K562 (cell line): ENCODE data around the gene ARHGEF38. TPM values are rescaled to one million over a fixed set of nuclear protein-coding genes. Genes with fewer than 3 reads are reported as not detected.

ENCODE experiments used
- ATAC-seq: fragments of 200-7000 bp; cut with Tn5 transposase; 3 replicates; pipeline ENCODE4 v1.9.1; 2020; ENCODE audit warnings: moderate library complexity
- BruUV-seq: library from RNA; stranded (reverse); fragments of 400-500 nt; replicated peaks from 2 replicates; lab custom pipeline; 2021; lab: Mats Ljungman, UMichigan
- CTCF ChIA-PET: fragments of 300-600 bp; formaldehyde crosslinking; extraction: SDS; loops from one replicate; lab custom pipeline; 2021; ENCODE audit warnings: low intra/inter-chr PET ratio; lab: Yijun Ruan, JAX
- POLR2A ChIA-PET: fragments of 300-600, 350-650 bp; sonication (Branson Sonifier 250); formaldehyde crosslinking; extraction: SDS; loops from one replicate; lab custom pipeline; 2021; ENCODE audit warnings: antibody characterized with exemption, inconsistent platforms; lab: Yijun Ruan, JAX
- DNase-seq, 4 experiments: peaks; one replicate each; pipeline versions ENCODE4 v3.0.0 to v3.0.0-alpha.2; 2011 to 2018; ENCODE audit warnings: low spot score in 3 of 4, mixed read lengths in 3 of 4; ENCODE audit errors: extremely low read depth in 1 of 4
- FAIRE-seq: peaks from 2 replicates; lab custom pipeline; 2011; peaks lifted over from hg19 to GRCh38; lab: Jason Lieb, UNC
- H2AFZ ChIP-seq: 2 replicates; pipeline ENCODE4 v1.6.0; 2011; ENCODE audit warnings: low read depth, low read length, control low read depth, inconsistent platforms
- H3K27ac ChIP-seq: fragments of 200-600 bp; 3 replicates; pipeline ENCODE4 v1.8.0; 2011; ENCODE audit warnings: low read depth, mild to moderate bottlenecking, control low read depth, inconsistent platforms, low read length, moderate library complexity, mixed read lengths; ENCODE audit errors: extremely low read depth
- H3K27me3 ChIP-seq, 2 experiments: fragments of 300-600 bp in 1 of 2; 2 replicates in 1 of 2; 3 replicates in 1 of 2; pipeline versions ENCODE4 v1.6.0 to v1.8.0; 2011; ENCODE audit warnings: inconsistent platforms in 2 of 2, low read length in 2 of 2, mild to moderate bottlenecking in 1 of 2, mixed read lengths in 1 of 2, moderate library complexity in 1 of 2; ENCODE audit not compliant: control insufficient read depth in 2 of 2, insufficient read depth in 2 of 2
- H3K36me3 ChIP-seq: fragments of 300-600 bp; 3 replicates; pipeline ENCODE4 v1.8.0; 2011; ENCODE audit warnings: mild to moderate bottlenecking, low read length, inconsistent platforms; ENCODE audit not compliant: control insufficient read depth, insufficient read depth
- H3K4me1 ChIP-seq, 2 experiments: fragments of 200-600 bp in 1 of 2; replicated peaks in 1 of 2; 2 replicates in 1 of 2; 3 replicates in 1 of 2; pipeline versions ENCODE4 v1.5.1 to v1.8.0; 2011; ENCODE audit warnings: inconsistent platforms in 2 of 2, low read length in 2 of 2, mild to moderate bottlenecking in 1 of 2, mixed read lengths in 1 of 2, moderate library complexity in 1 of 2; ENCODE audit not compliant: control insufficient read depth in 2 of 2, insufficient read depth in 2 of 2
- H3K4me2 ChIP-seq: 2 replicates; pipeline ENCODE4 v1.6.1; 2011; ENCODE audit warnings: low read length, control low read depth, inconsistent platforms, mixed read lengths; ENCODE audit not compliant: insufficient read depth
- H3K4me3 ChIP-seq: fragments of 200-600 bp; sonication (generic), shearing (Covaris generic); 2 replicates; pipeline ENCODE4 v1.5.1; 2016; ENCODE audit warnings: control low read depth, inconsistent platforms
- H3K79me2 ChIP-seq: fragments of 200-600 bp; 3 replicates; pipeline ENCODE4 v1.8.0; 2011; ENCODE audit warnings: low read length, inconsistent platforms; ENCODE audit not compliant: control insufficient read depth, insufficient read depth
- H3K9ac ChIP-seq, 2 experiments: 2 replicates each; pipeline versions ENCODE4 v1.6.0 to v1.6.1; 2011; ENCODE audit warnings: low read depth in 2 of 2, low read length in 2 of 2, control low read depth in 1 of 2, inconsistent platforms in 1 of 2, mild to moderate bottlenecking in 1 of 2, mixed read lengths in 1 of 2; ENCODE audit not compliant: insufficient read depth in 1 of 2
- H3K9me1 ChIP-seq: one replicate; pipeline ENCODE4 v1.6.0; 2011; ENCODE audit warnings: inconsistent platforms, mild to moderate bottlenecking, low read length, moderate library complexity; ENCODE audit not compliant: control insufficient read depth, insufficient read depth
- H3K9me3 ChIP-seq: replicated peaks from 2 replicates; pipeline ENCODE4 v1.5.1; 2011; ENCODE audit warnings: low read depth, low read length, inconsistent platforms; ENCODE audit not compliant: control insufficient read depth, insufficient read depth
- H4K20me1 ChIP-seq: replicated peaks from 2 replicates; pipeline ENCODE4 v1.6.1; 2011; ENCODE audit warnings: low read length, inconsistent platforms, mixed read lengths; ENCODE audit not compliant: control insufficient read depth, insufficient read depth
- CCAR2 ChIP-seq: fragments of 200-400 bp; formaldehyde crosslinking; IDR thresholded peaks from 2 replicates; pipeline ENCODE4 v1.6.1; 2017; ENCODE audit warnings: mild to moderate bottlenecking, low read depth, low read length
- COPS2 ChIP-seq: fragments of 450-650 bp; conservative IDR thresholded peaks from 2 replicates; pipeline ENCODE4 v1.6.1; 2016; ENCODE audit warnings: mild to moderate bottlenecking, moderate library complexity
- GATAD2A ChIP-seq: fragments of 450-650 bp; IDR thresholded peaks from 2 replicates; pipeline ENCODE4 v1.6.1; 2017
- HSF4 ChIP-seq: fragments of 250-450 bp; sonication (Bioruptor Pico); IDR thresholded peaks from 2 replicates; pipeline ENCODE4 v2.1.2; 2022; ENCODE audit warnings: mild to moderate bottlenecking, moderate library complexity, borderline replicate concordance
- SMARCB1 ChIP-seq: IDR thresholded peaks from 2 replicates; pipeline ENCODE4 v1.6.1; 2011; ENCODE audit warnings: improper control_type of control experiment, low read depth; ENCODE audit not compliant: insufficient read length
- TGIF2 ChIP-seq: sonication (generic); formaldehyde crosslinking; IDR thresholded peaks from 2 replicates; pipeline ENCODE4 v1.8.1; 2022; ENCODE audit warnings: mild to moderate bottlenecking, missing genetic modification reagents, moderate library complexity
- U2AF2 ChIP-seq: fragments of 200-400 bp; formaldehyde crosslinking; optimal IDR thresholded peaks from 2 replicates; pipeline ENCODE3; 2017; ENCODE audit warnings: low read depth, mild to moderate bottlenecking, low read length
- ZNF589 ChIP-seq: fragments of 200-800 bp; sonication (Bioruptor generic); IDR thresholded peaks from 2 replicates; pipeline ENCODE4 v1.6.1; 2016; ENCODE audit warnings: low read depth, missing genetic modification characterization, missing compliant biosample characterization
- WGBS: fragments of 100-300 bp; shearing (Covaris generic); methylation state at CpG from one replicate; pipeline ENCODE4 v1.1.6; 2016; ENCODE audit warnings: low coverage, mixed read lengths; ENCODE audit not compliant: insufficient coverage; ENCODE audit errors: missing lambda C conversion rate; 5-methylcytosine and 5-hydroxymethylcytosine counted together
- in situ Hi-C: fragments of 300-500 bp; cut with MboI; formaldehyde crosslinking; loops from 4 replicates; pipeline ENCODE4 v1.15.0; 2018; ENCODE audit warnings: inconsistent platforms, mixed read lengths
- intact Hi-C: fragments of 100-400 bp; cut with micrococcal nuclease; formaldehyde crosslinking; loops from 2 replicates; pipeline ENCODE4 v1.14.2; 2022
- polyA plus RNA-seq, 8 experiments: library from polyadenylated mRNA; depleted of rRNA in 4 of 8; stranded (reverse) in 5 of 8; unstranded in 3 of 8; fragments of >200 nt; fragmentation: Nextera tagmentation in 2 of 8; fragmentation: Illumina TruSeq in 1 of 8; extraction: Ambion mirVana in 2 of 8; extraction: Trizol in 1 of 8; gene quantifications; 2 replicates each; pipeline versions ENCODE4 v1.2.1 to v1.2.3, GENCODE V29; 2011 to 2014; ENCODE audit warnings: inconsistent platforms in 1 of 8, missing spikeins in 1 of 8
- total RNA-seq, 7 experiments: library from RNA; depleted of rRNA in 6 of 7; stranded (reverse); fragments of >200 nt in 6 of 7; fragmentation: Illumina TruSeq in 2 of 7; extraction: Trizol in 2 of 7; gene quantifications; 2 replicates each; pipeline versions ENCODE4 v1.2.1 to v1.2.3, GENCODE V29; 2011 to 2021; ENCODE audit warnings: low replicate concordance in 1 of 7

ARHGEF38 gene
- total and polyA plus RNA-seq, 9 of the 15 experiments (the other 6 are each of a cell fraction or from before 2014, with no cell fraction given): 0.17 TPM; not detected in 8

DNA sequence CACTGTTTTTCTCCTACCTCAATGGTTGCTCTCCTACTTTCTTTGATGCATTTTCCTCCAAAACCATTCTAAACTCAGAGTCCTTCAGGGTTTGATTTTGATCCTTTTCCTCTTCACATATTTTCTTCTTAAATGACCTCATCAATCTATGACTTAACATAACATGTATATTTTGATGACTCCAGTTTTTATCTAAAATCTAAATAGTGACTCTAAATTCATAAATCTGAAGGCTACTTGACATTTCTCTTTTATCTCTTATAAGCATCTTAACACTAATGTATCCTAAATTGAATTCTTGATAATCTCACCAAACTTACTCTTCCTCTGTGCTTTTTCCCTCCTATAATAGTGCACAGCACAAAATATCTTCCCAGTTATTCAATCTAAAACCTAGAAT, 4.7 kb upstream of the ARHGEF38 start:
- TF ChIP-seq SMARCB1: no peak
- no peak for TF ChIP-seq U2AF2
- TF ChIP-seq, all 486 proteins: peak for 0
- no peak overlapping the region for H3K4me3 ChIP-seq
- no TSS peak for BruUV-seq
- FAIRE-seq: no peak
- H3K9ac ChIP-seq: no peak overlapping the region
- no peaks in the 10 kb centered on the region for H3K79me2 ChIP-seq
- H3K4me2 ChIP-seq: no peak overlapping the region
- no peaks in the 10 kb centered on the region for H4K20me1 ChIP-seq
- no peaks in the 10 kb centered on the region for H3K9me3 ChIP-seq
- no peak overlapping the region for H3K27ac ChIP-seq
- no peak overlapping the region for H2AFZ ChIP-seq
- in situ Hi-C loops (no loop called here), intact Hi-C loops (no loop called here)
- ChIA-PET POLR2A (no interaction called here), CTCF (no interaction called here)
- H3K27me3 ChIP-seq: peaks cover 0 to 7% of the 10 kb centered on the region in 2 experiments; a peak in 1 of 5 replicates
- no peaks in the 10 kb centered on the region for H3K36me3 ChIP-seq
- H3K4me1 ChIP-seq: no peaks in the 10 kb centered on the region
- no peak for ATAC-seq
- H3K9me1 ChIP-seq: no peaks in the 10 kb centered on the region
- DNase-seq: no peak

DNA sequence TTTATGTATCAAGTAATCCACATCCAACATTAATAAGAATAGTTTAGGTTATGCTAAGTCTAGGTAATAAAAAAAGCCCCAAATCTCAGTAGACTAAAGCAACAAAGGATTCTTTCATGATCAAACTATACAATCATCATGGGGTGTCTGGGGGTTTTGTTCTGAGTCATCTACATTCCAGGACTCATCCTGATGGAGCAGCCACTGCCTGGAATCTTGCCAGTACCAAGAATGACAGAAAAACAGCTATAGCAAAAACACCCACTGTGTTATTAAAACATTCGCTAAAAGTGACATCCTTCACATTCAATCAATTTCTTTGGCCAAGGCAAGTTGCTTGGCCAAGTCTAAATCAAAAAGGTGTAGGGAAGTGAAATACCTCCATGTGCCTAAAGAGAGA, 3.9 kb upstream of the ARHGEF38 start:
- Histone ChIP-seq H3K4me1 (no peaks in the 10 kb centered on the region), H3K4me3 (no peak overlapping the region), H3K79me2 (no peaks in the 10 kb centered on the region), H4K20me1 (no peaks in the 10 kb centered on the region), H3K27ac (no peak overlapping the region), H3K27me3 (peaks cover 0 to 7% of the 10 kb centered on the region in 2 experiments; a peak in 1 of 5 replicates), H3K4me2 (no peak overlapping the region), H3K9me3 (no peaks in the 10 kb centered on the region), H2AFZ (no peak overlapping the region), H3K36me3 (no peaks in the 10 kb centered on the region), H3K9me1 (no peaks in the 10 kb centered on the region), H3K9ac (no peak overlapping the region)
- no peak for TF ChIP-seq COPS2
- no peak for TF ChIP-seq CCAR2
- TF ChIP-seq GATAD2A: no peak
- TF ChIP-seq TGIF2 (CRISPR knock-in tag): no peak
- TF ChIP-seq ZNF589 (CRISPR knock-in tag): no peak
- TF ChIP-seq HSF4 (CRISPR knock-in tag): no peak
- FAIRE-seq (no peak), ATAC-seq (no peak), DNase-seq (no peak)
- no TSS peak for BruUV-seq
- 0% methylated on average over 1 of the region's 1 CpG for WGBS
- POLR2A ChIA-PET: no interaction called here
- CTCF ChIA-PET: no interaction called here
- in situ Hi-C loops: no loop called here
- intact Hi-C loops: no loop called here
